Lower leg skin (tissue), 4 donors: ENCODE results near the gene C5orf46. TPM values are rescaled to one million over a fixed set of nuclear protein-coding genes. Genes with fewer than 3 reads are reported as not detected.

Source experiments
- DNase-seq, 2 donors: peaks; one replicate each; pipeline ENCODE4 v3.0.0-alpha.2; 2019; ENCODE audit warnings: low spot score in 2 of 2
- H3K4me3 ChIP-seq: fragments of 200-600 bp; sonication (generic); 2 replicates; pipeline ENCODE4 v1.5.1; 2017; ENCODE audit warnings: mild to moderate bottlenecking, low read depth; ENCODE audit not compliant: poor library complexity, severe bottlenecking
- POLR2A ChIP-seq, 2 donors: fragments of 450-650 bp; IDR thresholded peaks; one replicate each; pipeline ENCODE4 v1.6.1; 2016 to 2017; ENCODE audit warnings: antibody characterized with exemption in 2 of 2, mild to moderate bottlenecking in 1 of 2, moderate library complexity in 1 of 2
- WGBS, 2 donors: methylation state at CpG; one replicate each; pipeline ENCODE4 v1.1.5; 2018; 5-methylcytosine and 5-hydroxymethylcytosine counted together
- intact Hi-C: fragments of 100-400 bp; cut with DNase I; formaldehyde crosslinking; loops from one replicate; pipeline ENCODE4 v1.15.0; 2023; ENCODE audit warnings: low total_unique reads
- total RNA-seq, 4 donors: library from RNA; depleted of rRNA; stranded (reverse); fragments of >200 nt; gene quantifications; one replicate each; pipeline ENCODE4 v1.1.0, GENCODE V29; 2016
- TF ChIP-seq, protein P1 (sequence below), 3 donors: fragments of 450-650 bp; IDR thresholded peaks; one replicate each; pipeline ENCODE4 v1.5.1; 2016; ENCODE audit warnings: antibody characterized with exemption in 3 of 3, mild to moderate bottlenecking in 3 of 3, moderate library complexity in 2 of 3

Gene C5orf46
- total RNA-seq, 4 donors from 2014 or later = 45.6 to 201 (median 139) TPM

DNA sequence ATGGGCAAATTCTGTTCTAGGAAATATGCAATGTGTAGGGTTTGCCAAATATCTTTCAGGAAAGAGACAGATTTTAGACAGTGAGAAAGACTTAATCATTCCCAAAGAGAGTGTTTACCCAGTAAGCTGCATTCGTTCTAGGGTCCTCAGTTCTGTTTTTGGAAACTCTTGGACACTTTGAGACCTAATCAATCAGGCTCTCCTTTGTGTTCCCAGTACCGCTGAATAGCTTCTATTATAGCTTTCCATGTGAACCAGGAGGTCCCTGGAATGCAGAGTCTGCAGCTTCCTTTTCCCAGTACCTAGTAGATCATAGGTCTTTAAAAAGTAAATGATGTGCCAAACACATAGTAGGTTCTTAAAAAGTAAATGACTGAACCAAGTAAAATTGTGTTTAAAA is 63.5 kb downstream of the C5orf46 start:
- TF ChIP-seq, protein P1, sequence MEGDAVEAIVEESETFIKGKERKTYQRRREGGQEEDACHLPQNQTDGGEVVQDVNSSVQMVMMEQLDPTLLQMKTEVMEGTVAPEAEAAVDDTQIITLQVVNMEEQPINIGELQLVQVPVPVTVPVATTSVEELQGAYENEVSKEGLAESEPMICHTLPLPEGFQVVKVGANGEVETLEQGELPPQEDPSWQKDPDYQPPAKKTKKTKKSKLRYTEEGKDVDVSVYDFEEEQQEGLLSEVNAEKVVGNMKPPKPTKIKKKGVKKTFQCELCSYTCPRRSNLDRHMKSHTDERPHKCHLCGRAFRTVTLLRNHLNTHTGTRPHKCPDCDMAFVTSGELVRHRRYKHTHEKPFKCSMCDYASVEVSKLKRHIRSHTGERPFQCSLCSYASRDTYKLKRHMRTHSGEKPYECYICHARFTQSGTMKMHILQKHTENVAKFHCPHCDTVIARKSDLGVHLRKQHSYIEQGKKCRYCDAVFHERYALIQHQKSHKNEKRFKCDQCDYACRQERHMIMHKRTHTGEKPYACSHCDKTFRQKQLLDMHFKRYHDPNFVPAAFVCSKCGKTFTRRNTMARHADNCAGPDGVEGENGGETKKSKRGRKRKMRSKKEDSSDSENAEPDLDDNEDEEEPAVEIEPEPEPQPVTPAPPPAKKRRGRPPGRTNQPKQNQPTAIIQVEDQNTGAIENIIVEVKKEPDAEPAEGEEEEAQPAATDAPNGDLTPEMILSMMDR (IDR thresholded peaks at IDR 0.05) = no peak
- no peak for TF ChIP-seq POLR2A (IDR thresholded peaks at IDR 0.05)
- DNase-seq = no peak
- WGBS, 2 donors = 45 to 47% methylated on average over 2 of the region's 2 CpGs
- no peak overlapping the region for H3K4me3 ChIP-seq
- intact Hi-C loops = no loop called here

Other genes starting within 250 kb of the C5orf46 start
- under 1 TPM in 3 of 4 donors, not detected in 1; 0.23 to 0.34 (median 0.23) TPM for gene JAKMIP2, start 123.8 kb downstream of the C5orf46 start, total RNA-seq
- gene SPINK1, start 74.9 kb downstream of the C5orf46 start, total RNA-seq = 10 to 100 TPM in 1 of 4 donors, 1 to 10 TPM in 2, not detected in 1; 1.2 to 52.2 (median 1.5) TPM
- gene SCGB3A2, start 27.8 kb downstream of the C5orf46 start, total RNA-seq = not detected
- gene SPINK5, start 157.4 kb upstream of the C5orf46 start, total RNA-seq = 100 to 1,000 TPM; 307 to 664 (median 393) TPM